GM10847 (cell line): Measurements from ENCODE around the gene NPRL2.

Experiments used
- POLR2A ChIP-seq: IDR thresholded peaks from 2 replicates; pipeline ENCODE4 v1.6.1; 2011; ENCODE audit not compliant: insufficient read length; ENCODE audit errors: extremely low read depth

Gene NPRL2

GRCh38 chr3:50327943-50328691 is 22.5 kb downstream of the NPRL2 start, which contains the start of gene TUSC2:
TUSC2 (minus strand) TSS chr3:50328223; CDS start chr3:50328099, 124 bp downstream.
- TF ChIP-seq POLR2A, result peak; percentile 74

DNA sequence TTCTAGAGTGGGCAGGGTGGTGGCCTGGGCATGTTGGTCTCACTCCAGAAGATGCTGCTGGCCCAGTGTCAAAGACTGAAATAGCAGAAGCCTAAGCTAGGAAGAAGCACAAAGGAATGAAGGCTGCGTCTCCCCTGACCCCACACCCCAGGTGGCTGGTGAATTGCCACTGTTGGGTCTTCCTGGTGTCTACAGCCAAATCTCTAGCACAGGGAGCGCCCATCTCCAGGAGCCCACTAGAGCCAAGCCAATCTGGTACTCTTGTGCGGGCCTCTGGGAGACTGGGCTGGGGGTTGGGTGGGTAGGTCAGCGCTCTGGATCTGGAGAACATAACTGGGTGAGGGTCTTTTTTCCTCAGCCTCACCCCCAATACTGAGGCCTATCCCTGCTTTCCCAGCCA is 23.4 kb downstream of the NPRL2 start:
- TF ChIP-seq POLR2A, result no peak

- no peak for TF ChIP-seq POLR2A
These were observed 24.4 kb downstream of the NPRL2 start for GRCh38 chr3:50326182-50326541.

GRCh38 chr3:50325497-50326181 is 24.9 kb downstream of the NPRL2 start:
- no peak for TF ChIP-seq POLR2A

DNA sequence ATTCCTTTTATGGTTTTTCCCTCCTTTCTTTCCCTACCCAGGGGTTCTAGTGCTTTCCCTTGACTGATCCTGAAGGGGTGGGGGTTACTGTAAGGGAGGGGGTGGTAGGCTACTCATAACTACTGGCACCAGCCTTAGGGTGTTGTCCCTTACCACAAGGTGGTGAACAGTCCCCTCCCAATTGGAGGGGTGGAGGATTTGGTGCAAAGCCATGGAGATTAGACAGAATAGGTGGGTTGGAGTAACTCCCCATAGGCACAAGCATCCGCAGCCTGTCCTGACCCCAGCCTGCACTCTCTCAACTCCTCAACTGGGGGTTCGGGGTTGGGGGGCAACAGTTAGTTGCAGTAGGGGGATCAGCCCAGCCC is 25.5 kb downstream of the NPRL2 start:
- TF ChIP-seq POLR2A, result no peak

DNA sequence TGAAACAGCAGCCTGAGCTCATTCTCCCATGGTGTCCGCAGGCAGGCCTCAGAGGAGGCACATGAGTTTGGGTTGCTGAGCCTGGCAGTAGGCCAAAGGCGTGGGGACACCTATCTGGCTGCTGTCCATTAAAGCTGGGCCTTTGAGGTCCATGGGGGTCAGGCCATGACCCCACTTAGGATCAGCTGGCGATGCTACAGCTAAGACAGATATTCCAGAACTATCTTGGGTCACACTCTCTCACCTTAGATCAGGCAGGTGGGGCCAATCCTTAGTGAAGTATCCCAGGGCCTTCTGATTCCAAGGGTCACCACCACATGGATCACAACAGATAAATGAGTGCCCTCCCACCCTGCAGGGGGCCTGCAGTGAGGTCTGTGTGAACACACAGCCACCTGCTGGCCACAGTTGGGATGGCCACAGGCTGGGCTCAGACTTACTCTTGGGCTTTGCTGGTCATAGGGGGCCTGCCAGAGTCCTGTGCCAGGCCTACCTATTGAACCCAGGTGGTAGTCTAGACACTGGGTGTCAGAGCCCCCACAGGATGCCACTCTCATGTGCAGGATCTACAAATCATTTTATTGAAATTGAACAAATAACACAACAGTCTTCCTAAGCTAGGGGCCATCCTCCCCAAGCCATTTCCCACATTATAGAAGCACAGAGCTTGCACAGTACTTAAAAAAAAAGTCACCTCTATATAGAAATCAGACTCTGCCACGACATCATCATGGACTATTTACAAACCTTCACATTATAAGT is 26.0 kb downstream of the NPRL2 start:
- TF ChIP-seq POLR2A, result no peak

- TF ChIP-seq POLR2A, result no peak
These were observed 26.9 kb downstream of the NPRL2 start for GRCh38 chr3:50323614-50324199.

DNA sequence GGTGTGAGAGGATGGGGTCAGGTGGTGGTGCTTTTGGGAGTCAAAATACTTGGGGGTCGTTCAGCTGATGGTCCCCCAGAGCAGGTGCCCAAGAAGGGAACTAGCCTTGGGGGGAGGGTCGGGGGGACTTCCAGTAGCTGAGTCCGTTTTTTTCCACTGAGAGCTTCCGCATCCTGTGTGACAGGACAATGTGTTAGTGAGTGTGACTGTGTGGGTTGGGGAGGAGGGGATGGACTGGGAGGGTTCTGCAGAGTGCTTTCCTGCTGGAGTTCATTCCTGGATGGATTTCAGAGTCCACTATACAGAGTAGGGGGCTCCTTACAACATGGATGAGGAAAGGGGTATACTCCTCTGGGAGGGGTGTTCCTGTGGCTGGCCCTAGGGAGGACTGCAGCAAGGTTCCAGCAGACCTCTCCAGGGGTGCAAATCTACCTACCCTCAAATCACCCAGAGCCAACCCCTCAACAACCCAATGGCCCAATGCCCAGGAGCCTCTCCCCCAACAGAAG is 27.4 kb downstream of the NPRL2 start:
- TF ChIP-seq POLR2A, result no peak

DNA sequence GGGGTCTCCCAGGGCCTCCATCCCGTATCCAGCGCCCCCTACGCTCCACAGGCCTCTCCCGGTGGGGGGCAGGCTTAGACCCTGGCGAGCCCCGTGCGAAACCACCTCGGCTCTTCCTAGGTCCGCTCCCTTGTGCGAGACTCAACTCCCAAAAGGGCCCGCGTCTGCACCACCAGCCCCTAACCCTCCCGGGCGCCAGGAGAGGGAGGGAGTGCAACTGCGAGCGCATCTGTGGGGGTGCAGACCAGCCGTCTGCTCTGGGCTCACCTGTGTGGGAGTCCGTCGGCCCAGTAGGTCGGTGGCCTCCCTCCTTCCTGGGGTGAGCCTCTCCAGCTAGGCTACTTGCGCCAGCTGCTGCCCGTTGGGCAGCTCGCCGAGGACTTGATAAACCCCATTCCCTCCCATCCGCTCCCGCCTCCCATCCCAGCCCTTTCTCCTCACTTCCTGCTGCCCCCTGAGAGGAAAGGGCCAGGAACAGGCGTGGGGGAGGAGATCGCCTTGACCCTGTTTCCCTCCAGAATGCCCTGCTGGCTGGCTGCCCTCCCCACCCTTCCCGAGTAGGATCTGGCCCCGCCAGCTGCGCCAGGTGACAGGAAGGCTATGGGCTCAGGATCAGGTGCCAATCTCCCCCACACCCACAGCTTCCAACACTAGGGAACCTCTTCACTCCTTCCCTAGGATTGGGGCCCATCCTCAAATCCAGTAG is 28.0 kb downstream of the NPRL2 start, which contains the start of gene HYAL2:
Gene HYAL2, minus strand, starts transcription at position 360 of the 706 bp plus-strand sequence. CDS start 2,256 bp downstream, outside the sequence.
- TF ChIP-seq POLR2A, result no peak

- no peak for TF ChIP-seq POLR2A
These were observed 28.5 kb downstream of the NPRL2 start for GRCh38 chr3:50322115-50322385.

DNA sequence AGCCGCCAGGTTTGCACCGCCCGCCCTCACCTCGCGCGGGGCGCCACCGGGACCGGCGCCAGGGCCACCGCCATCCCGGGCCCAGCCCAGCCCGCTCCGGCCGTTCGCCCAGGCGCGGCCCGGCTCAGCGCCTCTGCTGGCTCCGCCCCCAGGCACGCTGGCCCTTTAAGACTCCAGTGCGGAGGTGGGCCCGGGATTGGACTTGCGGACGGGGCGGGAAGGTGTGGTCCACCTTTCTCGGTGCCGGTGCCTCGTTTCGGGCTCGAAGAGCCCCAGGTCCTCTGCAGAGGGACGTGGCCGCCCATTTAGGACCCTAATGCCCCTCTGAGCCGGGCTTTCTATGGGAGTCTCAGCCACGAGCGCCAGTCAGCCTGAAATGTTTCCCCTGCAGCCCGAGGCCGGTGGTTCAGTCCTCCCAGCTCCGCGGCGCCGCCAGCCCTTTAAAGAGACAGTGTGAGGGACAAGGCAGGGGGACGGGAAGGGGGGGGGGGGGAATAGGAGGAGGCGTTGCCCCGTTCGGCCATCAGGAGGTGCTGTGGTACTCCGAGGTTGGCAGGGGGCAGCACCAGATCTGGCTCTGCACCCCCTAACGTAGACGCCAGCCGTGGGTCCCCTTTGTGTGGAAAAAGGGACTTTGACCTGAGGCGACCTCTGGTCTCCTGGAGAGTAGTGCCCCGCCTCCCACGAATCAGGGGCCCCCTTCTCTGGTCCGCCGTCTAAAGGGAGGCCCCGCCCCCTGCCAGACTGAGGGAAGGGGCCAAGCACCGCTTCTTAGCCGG is 29.1 kb downstream of the NPRL2 start:
- TF ChIP-seq POLR2A, result peak; percentile 78

GRCh38 chr3:50320853-50321335 is 29.7 kb downstream of the NPRL2 start:
- no peak for TF ChIP-seq POLR2A

DNA sequence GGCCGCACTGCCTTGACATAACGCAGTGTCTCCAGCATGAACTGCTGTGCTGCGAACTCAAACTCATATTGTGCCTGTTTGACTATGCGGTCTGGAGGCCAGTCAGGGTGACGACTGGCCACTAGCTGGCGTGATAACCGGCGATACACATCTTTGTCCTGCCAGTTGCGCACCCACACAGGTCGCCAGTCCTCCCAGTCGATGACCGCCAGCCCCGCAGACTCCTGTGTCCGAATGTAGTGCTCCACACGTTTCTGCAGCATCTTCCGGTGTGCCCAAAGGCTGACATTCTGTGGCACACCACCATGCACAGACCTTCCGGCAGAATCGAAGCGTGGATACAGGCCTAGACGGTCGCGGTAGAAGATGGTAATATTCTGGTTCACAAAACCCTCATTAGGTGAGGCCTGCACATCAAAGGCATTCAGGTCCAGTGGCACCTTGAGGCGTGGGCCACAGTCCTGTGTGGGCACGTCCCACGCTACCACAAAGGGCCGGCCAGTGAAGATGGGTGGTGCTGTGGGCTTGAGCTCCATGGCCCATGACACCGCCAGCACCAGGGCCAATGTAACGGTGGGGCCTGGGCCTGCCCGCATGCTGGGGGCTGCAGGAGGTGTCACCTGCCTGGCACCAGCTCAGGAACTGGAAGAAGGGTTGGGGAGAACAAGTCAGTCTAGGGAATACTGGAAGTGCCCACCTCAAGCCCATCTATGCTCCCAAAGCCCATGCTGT is 30.5 kb downstream of the NPRL2 start:
- TF ChIP-seq POLR2A, result no peak

GRCh38 chr3:50319181-50319893 is 31.2 kb downstream of the NPRL2 start:
- TF ChIP-seq POLR2A, result no peak
